Measurements from ENCODE around the gene NR4A3. TPM values are rescaled to one million over a fixed set of nuclear protein-coding genes. Genes with fewer than 3 reads are reported as not detected.

NR4A3 gene
- total and polyA plus RNA-seq, 2 of the 13 experiments (the other 11 are each of a cell fraction or from before 2014, with no cell fraction given), result 0.02 to 0.09 TPM

DNA sequence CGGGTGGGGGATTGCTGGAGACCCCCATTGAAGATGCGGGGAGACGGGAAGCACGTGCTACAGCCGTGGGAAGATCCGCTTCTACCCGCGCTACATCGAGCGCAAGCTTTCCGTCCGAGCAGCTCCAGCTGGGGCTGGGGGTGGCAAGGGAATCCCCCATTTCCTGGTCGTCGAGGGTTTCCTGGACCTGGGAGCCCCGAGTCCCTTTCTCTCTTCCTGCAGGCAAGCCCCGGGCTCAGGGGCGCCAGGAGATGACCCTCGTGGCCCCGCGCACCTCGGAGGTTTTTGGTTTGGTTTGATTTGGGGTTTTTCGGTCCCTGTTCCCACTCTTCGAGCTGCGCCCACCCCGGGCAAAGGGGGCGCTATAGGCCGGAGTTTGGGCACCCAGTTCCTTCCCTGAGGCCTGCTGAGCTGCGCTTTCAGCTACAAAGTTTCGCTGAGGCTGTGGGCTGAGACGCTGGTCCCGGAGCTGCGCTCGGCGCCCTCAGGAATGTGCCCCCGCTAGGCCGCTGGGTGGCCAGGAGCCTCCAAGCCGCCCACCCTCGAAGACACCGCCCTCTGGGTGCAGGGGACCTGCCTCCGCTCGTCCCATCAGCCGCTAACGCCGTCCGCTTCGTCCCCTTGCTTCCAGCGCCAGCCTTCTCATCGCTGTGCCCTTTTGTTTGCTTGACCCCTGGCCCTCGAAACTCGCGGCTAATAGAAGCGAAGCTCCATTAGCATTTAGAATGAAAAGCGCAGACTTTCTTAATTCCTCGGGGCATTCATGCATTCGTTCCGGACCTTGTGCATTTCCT, 2.9 kb downstream of the NR4A3 start (continued):
- TF ChIP-seq SALL1 (CRISPR knock-in tag; IDR thresholded peaks at IDR 0.05) (peak; percentile 34; the same call in 1 of the 2 replicates), ZNF607 (CRISPR knock-in tag; IDR thresholded peaks at IDR 0.05; ENCODE audit: borderline replicate concordance) (no peak), ZNF343 (CRISPR knock-in tag; IDR thresholded peaks at IDR 0.05) (no peak), PHB2 (IDR thresholded peaks at IDR 0.05; ENCODE audit: partially characterized antibody) (no peak), ARHGAP35 (CRISPR knock-in tag; IDR thresholded peaks at IDR 0.05; ENCODE audit: borderline replicate concordance) (no peak), ISL2 (CRISPR knock-in tag; IDR thresholded peaks at IDR 0.05) (no peak), MTA3 (CRISPR knock-in tag; IDR thresholded peaks at IDR 0.05) (no peak), ZFP41 (CRISPR knock-in tag; IDR thresholded peaks at IDR 0.05; ENCODE audit: borderline replicate concordance) (no peak), ZNF816 (CRISPR knock-in tag; IDR thresholded peaks at IDR 0.05; ENCODE audit: borderline replicate concordance) (no peak), ZNF564 (CRISPR knock-in tag; IDR thresholded peaks at IDR 0.05) (no peak), ZBTB7B (CRISPR knock-in tag; IDR thresholded peaks at IDR 0.05) (0 out of 2 replicates have a peak, but pooled peaks have one; percentile 48), ELF3 (CRISPR knock-in tag; IDR thresholded peaks at IDR 0.05) (0 out of 2 replicates have a peak, but pooled peaks have one; percentile 14), GFI1 (CRISPR knock-in tag; IDR thresholded peaks at IDR 0.05; ENCODE audit: borderline replicate concordance) (no peak)
- TF ChIP-seq, protein P1, sequence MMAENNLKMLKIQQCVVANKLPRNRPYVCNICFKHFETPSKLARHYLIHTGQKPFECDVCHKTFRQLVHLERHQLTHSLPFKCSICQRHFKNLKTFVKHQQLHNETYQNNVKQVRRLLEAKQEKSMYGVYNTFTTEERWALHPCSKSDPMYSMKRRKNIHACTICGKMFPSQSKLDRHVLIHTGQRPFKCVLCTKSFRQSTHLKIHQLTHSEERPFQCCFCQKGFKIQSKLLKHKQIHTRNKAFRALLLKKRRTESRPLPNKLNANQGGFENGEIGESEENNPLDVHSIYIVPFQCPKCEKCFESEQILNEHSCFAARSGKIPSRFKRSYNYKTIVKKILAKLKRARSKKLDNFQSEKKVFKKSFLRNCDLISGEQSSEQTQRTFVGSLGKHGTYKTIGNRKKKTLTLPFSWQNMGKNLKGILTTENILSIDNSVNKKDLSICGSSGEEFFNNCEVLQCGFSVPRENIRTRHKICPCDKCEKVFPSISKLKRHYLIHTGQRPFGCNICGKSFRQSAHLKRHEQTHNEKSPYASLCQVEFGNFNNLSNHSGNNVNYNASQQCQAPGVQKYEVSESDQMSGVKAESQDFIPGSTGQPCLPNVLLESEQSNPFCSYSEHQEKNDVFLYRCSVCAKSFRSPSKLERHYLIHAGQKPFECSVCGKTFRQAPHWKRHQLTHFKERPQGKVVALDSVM (CRISPR knock-in tag; IDR thresholded peaks at IDR 0.05), result no peak
- TF ChIP-seq, protein P2, sequence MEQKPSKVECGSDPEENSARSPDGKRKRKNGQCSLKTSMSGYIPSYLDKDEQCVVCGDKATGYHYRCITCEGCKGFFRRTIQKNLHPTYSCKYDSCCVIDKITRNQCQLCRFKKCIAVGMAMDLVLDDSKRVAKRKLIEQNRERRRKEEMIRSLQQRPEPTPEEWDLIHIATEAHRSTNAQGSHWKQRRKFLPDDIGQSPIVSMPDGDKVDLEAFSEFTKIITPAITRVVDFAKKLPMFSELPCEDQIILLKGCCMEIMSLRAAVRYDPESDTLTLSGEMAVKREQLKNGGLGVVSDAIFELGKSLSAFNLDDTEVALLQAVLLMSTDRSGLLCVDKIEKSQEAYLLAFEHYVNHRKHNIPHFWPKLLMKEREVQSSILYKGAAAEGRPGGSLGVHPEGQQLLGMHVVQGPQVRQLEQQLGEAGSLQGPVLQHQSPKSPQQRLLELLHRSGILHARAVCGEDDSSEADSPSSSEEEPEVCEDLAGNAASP (CRISPR knock-in tag; IDR thresholded peaks at IDR 0.05; ENCODE audit: borderline replicate concordance), result no peak
- TF ChIP-seq, protein P3, sequence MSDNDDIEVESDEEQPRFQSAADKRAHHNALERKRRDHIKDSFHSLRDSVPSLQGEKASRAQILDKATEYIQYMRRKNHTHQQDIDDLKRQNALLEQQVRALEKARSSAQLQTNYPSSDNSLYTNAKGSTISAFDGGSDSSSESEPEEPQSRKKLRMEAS (IDR thresholded peaks at IDR 0.05), result no peak; the same call in 1 of the 2 replicates
- TF ChIP-seq, protein P4, sequence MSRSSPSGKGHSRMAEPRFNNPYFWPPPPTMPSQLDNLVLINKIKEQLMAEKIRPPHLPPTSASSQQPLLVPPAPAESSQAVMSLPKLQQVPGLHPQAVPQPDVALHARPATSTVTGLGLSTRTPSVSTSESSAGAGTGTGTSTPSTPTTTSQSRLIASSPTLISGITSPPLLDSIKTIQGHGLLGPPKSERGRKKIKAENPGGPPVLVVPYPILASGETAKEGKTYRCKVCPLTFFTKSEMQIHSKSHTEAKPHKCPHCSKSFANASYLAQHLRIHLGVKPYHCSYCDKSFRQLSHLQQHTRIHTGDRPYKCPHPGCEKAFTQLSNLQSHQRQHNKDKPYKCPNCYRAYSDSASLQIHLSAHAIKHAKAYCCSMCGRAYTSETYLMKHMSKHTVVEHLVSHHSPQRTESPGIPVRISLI (CRISPR knock-in tag; IDR thresholded peaks at IDR 0.05; ENCODE audit: borderline replicate concordance), result no peak
- TF ChIP-seq, protein P5, sequence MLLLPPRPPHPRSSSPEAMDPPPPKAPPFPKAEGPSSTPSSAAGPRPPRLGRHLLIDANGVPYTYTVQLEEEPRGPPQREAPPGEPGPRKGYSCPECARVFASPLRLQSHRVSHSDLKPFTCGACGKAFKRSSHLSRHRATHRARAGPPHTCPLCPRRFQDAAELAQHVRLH (CRISPR knock-in tag; IDR thresholded peaks at IDR 0.05; ENCODE audit: borderline replicate concordance, low read depth), result no peak

Measured in HepG2 (cell line).